CD4-positive, alpha-beta T cell treated with Interleukin-6 at 100 ng/mL for 8 hours (primary cell): Measurements from ENCODE around the gene ANKH.
"Not testable (repeated sequence)": the region's sequence is repeated elsewhere in the genome, so short reads cannot be mapped to it uniquely, and the experiment has no call there.

Experiments used
- DNase-seq: peaks from one replicate; pipeline ENCODE4 v3.0.0-alpha.2; 2020; ENCODE audit warnings: mixed read lengths, low spot score

Gene ANKH

GRCh38 chr5:14871214-14872069 is at the start of gene ANKH:
ANKH (minus strand) TSS chr5:14871778; CDS start chr5:14871447, 331 bp downstream.
- DNase-seq = peak; percentile 82

GRCh38 chr5:14920121-14920520 is 48.5 kb upstream of the ANKH start:
- DNase-seq = no peak

- DNase-seq = not testable (repeated sequence)
Measured at GRCh38 chr5:14919106-14919505, 47.5 kb upstream of the ANKH start.

GRCh38 chr5:14917719-14918118 is 46.1 kb upstream of the ANKH start:
- DNase-seq = no peak

GRCh38 chr5:14915291-14915952 is 43.8 kb upstream of the ANKH start:
- no peak for DNase-seq

GRCh38 chr5:14914623-14915260 is 43.2 kb upstream of the ANKH start:
- no peak for DNase-seq

- no peak for DNase-seq
Measured at GRCh38 chr5:14914193-14914592, 42.6 kb upstream of the ANKH start.

- DNase-seq = no peak
Measured at GRCh38 chr5:14913096-14913495, 41.5 kb upstream of the ANKH start.

GRCh38 chr5:14912206-14912605 is 40.6 kb upstream of the ANKH start:
- DNase-seq = no peak

- DNase-seq = no peak
Measured at GRCh38 chr5:14909369-14909768, 37.8 kb upstream of the ANKH start.

GRCh38 chr5:14908172-14908571 is 36.6 kb upstream of the ANKH start:
- no peak for DNase-seq

GRCh38 chr5:14906628-14907027 is 35.0 kb upstream of the ANKH start:
- DNase-seq = no peak

- DNase-seq = no peak
Measured at GRCh38 chr5:14902826-14903560, 31.4 kb upstream of the ANKH start.

GRCh38 chr5:14901462-14902051 is 30.0 kb upstream of the ANKH start:
- DNase-seq = no peak

GRCh38 chr5:14900693-14901461 is 29.3 kb upstream of the ANKH start:
- no peak for DNase-seq

- no peak for DNase-seq
Measured at GRCh38 chr5:14896131-14896530, 24.6 kb upstream of the ANKH start.

- DNase-seq = no peak
Measured at GRCh38 chr5:14895301-14895700, 23.7 kb upstream of the ANKH start.

- DNase-seq = no peak
Measured at GRCh38 chr5:14894748-14895147, 23.2 kb upstream of the ANKH start.

GRCh38 chr5:14893381-14893780 is 21.8 kb upstream of the ANKH start:
- no peak for DNase-seq

GRCh38 chr5:14890846-14891245 is 19.3 kb upstream of the ANKH start:
- no peak for DNase-seq

- no peak for DNase-seq
Measured at GRCh38 chr5:14884062-14884612, 12.6 kb upstream of the ANKH start.
